GM23338 (cell line): ENCODE data around the gene DPY19L2.
"Not testable (repeated sequence)": the region's sequence is repeated elsewhere in the genome, so short reads cannot be mapped to it uniquely, and the experiment has no call there.

ENCODE experiments used
- CREB1 ChIP-seq: fragments of 250-450 bp; sonication (Bioruptor Pico); IDR thresholded peaks from 2 replicates; pipeline ENCODE4 v1.5.0; 2020; ENCODE audit warnings: low read depth, mild to moderate bottlenecking, moderate library complexity
- CTCF ChIP-seq, 2 experiments: fragments of 200-600 bp in 1 of 2; sonication (generic) in 1 of 2; conservative IDR thresholded peaks; 2 replicates each; pipeline versions ENCODE4 v1.5.1 to v1.6.1; 2016 to 2017; ENCODE audit warnings: antibody characterized with exemption in 2 of 2, low read depth in 2 of 2, mild to moderate bottlenecking in 2 of 2, moderate library complexity in 1 of 2
- ETS1 ChIP-seq: IDR thresholded peaks from 2 replicates; pipeline ENCODE4 v1.6.1; 2016; ENCODE audit warnings: antibody characterized with exemption
- EZH2 ChIP-seq: fragments of 200-600 bp; sonication (generic); IDR thresholded peaks from one replicate; pipeline ENCODE4 v1.8.0; 2017; ENCODE audit warnings: antibody characterized with exemption, mild to moderate bottlenecking, low read depth; ENCODE audit not compliant: unreplicated experiment
- EZH2phosphoT487 ChIP-seq: fragments of 200-600 bp; sonication (generic); IDR thresholded peaks from one replicate; pipeline ENCODE4 v1.8.1; 2018; ENCODE audit warnings: antibody characterized with exemption; ENCODE audit not compliant: unreplicated experiment
- POLR2AphosphoS5 ChIP-seq: IDR thresholded peaks from 2 replicates; pipeline ENCODE4 v1.6.1; 2016; ENCODE audit warnings: antibody characterized with exemption, low read depth
- REST ChIP-seq: IDR thresholded peaks from one replicate; pipeline ENCODE4 v1.6.1; 2018; ENCODE audit warnings: antibody characterized with exemption; ENCODE audit not compliant: unreplicated experiment
- ZNF114 ChIP-seq: fragments of 250-450 bp; sonication (Bioruptor Pico); IDR thresholded peaks from 2 replicates; pipeline ENCODE4 v1.5.0; 2020; ENCODE audit warnings: mild to moderate bottlenecking, moderate library complexity

- not testable (repeated sequence) for TF ChIP-seq POLR2AphosphoS5; CTCF (conservative IDR thresholded peaks at IDR 0.05; ENCODE audit: low read depth in 2 of 2); CREB1; ZNF114 (CRISPR knock-in tag); EZH2; EZH2phosphoT487; REST; ETS1
Observed at GRCh38 chr12:63699011-63699410, 30.7 kb upstream of the DPY19L2 start.
